AG04449 (cell line): Measurements from ENCODE around the gene ACTN3.
"Not testable (repeated sequence)": the region's sequence is repeated elsewhere in the genome, so short reads cannot be mapped to it uniquely, and the experiment has no call there.

Source experiments
- CTCF ChIA-PET: fragments of 350-600 bp; formaldehyde crosslinking; extraction: SDS; loops from one replicate; lab custom pipeline; 2021; ENCODE audit warnings: antibody characterized with exemption; lab: Yijun Ruan, JAX
- POLR2A ChIA-PET: fragments of 400-600, 350-600 bp; formaldehyde crosslinking; extraction: SDS; loops from one replicate; lab custom pipeline; 2020; ENCODE audit warnings: antibody characterized with exemption, inconsistent platforms; lab: Yijun Ruan, JAX
- DNase-seq: peaks from one replicate; pipeline ENCODE4 v3.0.0-alpha.2; 2010; ENCODE audit warnings: low read depth, low spot score
- H3K4me3 ChIP-seq: 2 replicates; pipeline ENCODE4 v1.5.1; 2011; ENCODE audit warnings: low read depth, mild to moderate bottlenecking, control low read depth, low read length
- TF ChIP-seq, protein P1 (sequence below): IDR thresholded peaks from one replicate; pipeline ENCODE4 v1.5.1; 2011; ENCODE audit warnings: mild to moderate bottlenecking, moderate library complexity, low read length, control low read depth, inconsistent platforms; ENCODE audit not compliant: insufficient read depth; ENCODE audit errors: missing control alignments

The ACTN3 gene

DNA sequence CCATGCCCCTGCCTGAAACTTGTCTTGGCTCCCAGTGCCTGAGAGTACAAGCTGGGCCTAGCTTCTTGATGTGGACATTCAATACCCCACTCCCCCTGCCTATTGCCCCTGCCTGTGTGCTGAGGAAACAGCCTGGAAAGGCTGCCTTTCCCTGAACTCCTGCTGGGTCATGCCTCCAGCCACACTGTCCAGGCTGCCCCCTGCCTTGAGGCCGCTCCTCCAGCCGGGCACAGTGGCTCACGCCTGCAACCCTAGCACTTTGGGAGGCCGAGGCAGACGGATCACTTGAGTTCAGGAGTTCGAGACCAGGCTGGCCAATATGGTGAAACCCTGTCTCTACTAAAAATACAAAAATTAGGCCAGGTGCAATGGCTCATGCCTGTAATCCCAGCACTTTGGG, 56.4 kb downstream of the ACTN3 start:
- POLR2A ChIA-PET: interaction anchor here (1.0 to 1.2 kb wide), 3 partner anchors 13 to 72 kb away, joined by 3 to 6 read pairs (median 3); partner anchors contain the start of gene RBM14
- CTCF ChIA-PET: interaction anchor here (1.0 to 1.2 kb wide), 2 partner anchors 11 to 34 kb away, joined by 3 to 7 read pairs; partner anchors contain the start of gene CCDC87
- TF ChIP-seq, protein P1, sequence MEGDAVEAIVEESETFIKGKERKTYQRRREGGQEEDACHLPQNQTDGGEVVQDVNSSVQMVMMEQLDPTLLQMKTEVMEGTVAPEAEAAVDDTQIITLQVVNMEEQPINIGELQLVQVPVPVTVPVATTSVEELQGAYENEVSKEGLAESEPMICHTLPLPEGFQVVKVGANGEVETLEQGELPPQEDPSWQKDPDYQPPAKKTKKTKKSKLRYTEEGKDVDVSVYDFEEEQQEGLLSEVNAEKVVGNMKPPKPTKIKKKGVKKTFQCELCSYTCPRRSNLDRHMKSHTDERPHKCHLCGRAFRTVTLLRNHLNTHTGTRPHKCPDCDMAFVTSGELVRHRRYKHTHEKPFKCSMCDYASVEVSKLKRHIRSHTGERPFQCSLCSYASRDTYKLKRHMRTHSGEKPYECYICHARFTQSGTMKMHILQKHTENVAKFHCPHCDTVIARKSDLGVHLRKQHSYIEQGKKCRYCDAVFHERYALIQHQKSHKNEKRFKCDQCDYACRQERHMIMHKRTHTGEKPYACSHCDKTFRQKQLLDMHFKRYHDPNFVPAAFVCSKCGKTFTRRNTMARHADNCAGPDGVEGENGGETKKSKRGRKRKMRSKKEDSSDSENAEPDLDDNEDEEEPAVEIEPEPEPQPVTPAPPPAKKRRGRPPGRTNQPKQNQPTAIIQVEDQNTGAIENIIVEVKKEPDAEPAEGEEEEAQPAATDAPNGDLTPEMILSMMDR: no peak
- no peak overlapping the region for H3K4me3 ChIP-seq
- no peak for DNase-seq

DNA sequence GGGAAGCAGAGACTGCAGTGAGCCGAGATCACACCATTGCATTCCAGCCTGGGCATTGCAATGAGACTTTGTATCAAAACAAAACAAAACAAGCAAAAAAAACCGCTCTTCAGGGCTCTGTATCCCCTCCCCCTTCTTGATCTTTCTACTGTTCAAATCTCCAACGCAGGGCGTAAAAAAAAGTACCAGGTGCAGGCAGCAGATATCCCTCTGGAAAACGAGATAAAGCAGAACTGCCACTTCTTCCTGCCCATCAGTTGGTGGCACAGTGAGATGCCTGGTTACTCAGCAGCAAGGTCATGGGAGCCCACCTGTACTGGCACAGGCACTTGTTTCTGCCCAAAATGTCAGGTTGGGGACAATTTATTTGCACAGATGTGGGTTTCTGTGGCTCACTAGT, 57.5 kb downstream of the ACTN3 start:
- no peak overlapping the region for H3K4me3 ChIP-seq
- POLR2A ChIA-PET: interaction anchor here (1.3 kb wide), 1 partner anchor 12 kb away, joined by 4 read pairs; the partner anchor contains the start of gene RBM14
- TF ChIP-seq, protein P1: no peak
- DNase-seq: no peak
- CTCF ChIA-PET: no interaction called here

DNA sequence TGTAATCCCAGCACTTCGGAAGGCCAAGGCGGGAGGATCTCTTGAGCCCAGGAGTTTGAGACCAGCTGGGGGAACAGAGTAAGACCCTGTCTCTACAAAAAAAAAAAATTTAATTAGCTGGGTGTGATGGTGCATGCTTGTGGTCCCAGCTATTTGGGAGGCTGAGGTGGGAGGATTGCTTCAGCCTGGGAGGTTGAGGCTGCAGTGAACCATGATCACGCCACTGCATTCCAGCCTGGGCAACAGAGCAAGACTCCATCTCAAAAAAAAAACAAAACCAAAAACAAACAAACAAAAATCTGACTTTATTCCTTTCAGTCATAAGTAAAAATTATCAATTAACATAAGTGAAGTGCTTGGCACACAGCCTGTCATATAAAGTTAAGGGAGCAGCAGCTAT, 59.9 kb downstream of the ACTN3 start:
- DNase-seq, H3K4me3 ChIP-seq: not testable (repeated sequence)
- CTCF ChIA-PET: interaction anchor here (0.6 to 1.2 kb wide), 3 partner anchors 14 to 123 kb away, joined by 3 to 6 read pairs (median 4); partner anchors contain the start of gene CCDC87
- POLR2A ChIA-PET: interaction anchor here (1.7 kb wide), 1 partner anchor 10 kb away, joined by 10 read pairs; the partner anchor contains the start of gene RBM14

DNA sequence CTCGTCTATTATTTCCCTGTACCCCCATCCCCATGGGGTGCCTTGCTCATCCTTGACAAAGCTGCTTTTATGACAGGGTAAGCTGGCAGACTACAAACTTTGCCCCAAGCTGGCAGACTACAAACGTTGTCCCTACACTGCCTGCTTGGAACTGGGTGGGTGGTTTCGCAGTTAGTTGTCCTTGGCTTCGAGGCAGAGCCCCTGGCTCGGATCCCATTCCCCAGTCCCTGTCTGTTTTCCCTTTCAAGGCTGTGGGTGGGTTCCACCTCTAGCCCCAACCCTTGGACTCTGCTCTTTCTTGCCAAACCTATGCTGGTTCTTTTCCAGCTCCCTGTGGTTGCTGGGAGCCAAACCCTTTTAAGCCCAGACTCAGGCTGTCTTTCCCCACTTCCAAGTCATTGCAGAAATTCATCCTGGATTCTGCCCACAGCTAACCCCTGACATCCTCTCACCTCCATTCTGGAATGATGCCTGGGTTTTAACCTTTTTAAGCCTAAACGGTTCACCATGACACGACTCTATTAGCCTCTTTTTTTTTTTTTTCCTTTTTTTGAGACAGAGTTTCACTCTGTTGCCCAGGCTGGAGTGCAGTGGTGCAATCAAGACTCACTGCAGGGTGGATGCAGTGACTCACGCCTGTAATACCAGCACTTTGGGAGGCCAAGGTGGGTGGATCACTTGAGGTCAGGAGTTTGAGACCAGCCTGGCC, 60.6 kb downstream of the ACTN3 start:
- CTCF ChIA-PET: interaction anchor here (0.8 to 1.4 kb wide), 4 partner anchors 9 to 71 kb away, joined by 4 to 6 read pairs (median 4); partner anchors contain the start of genes CCDC87 and RBM4B

DNA sequence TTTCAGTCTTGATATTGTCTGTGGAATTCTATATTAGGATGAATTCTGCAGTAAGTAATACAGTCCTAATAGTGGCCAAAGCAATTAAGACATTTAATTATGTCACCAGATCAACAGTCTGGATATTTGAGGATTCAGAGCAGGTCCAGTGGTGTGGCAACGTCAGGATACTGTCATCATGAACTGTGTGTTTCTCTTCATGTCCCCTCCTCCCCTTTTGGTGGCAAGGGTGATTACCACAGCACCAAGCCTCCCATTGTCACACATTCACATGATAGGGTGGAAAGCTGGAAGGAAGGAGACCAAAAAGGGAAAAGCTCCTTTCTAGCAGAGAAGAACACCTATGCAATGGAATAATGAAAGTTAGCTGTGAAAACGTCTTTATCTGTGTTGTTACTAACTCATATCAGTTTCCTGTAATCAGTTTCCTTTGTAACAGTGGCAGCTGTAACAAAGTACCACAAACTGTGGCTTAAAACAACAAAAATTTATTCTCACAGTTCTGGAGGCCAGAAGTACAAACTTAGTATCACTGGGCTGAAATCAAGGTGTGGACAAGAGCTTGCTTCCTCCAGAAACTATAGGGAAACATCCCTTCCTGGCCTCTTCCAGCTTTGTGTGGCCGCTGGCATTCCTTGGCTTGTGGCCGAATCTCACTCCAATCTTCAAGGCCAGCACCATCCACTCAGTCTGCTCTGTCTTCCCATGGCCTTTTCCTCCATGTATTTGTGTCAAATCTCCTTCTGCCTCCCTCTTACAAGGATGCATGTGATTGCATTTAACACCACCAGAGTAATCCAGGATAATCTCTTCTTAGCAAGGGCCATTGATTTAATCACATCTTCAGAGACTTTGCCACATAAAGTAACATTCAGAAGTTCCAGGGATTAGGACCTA, 63.3 kb downstream of the ACTN3 start:
- ChIA-PET POLR2A (no interaction called here), CTCF (no interaction called here)
- TF ChIP-seq, protein P1: no peak
- H3K4me3 ChIP-seq: no peak overlapping the region
- DNase-seq: no peak

More for the DNA sequence above, 60.6 kb downstream of the ACTN3 start:
- H3K4me3 ChIP-seq: no peak overlapping the region
- DNase-seq: no peak
- TF ChIP-seq, protein P1: no peak
- POLR2A ChIA-PET: interaction anchor here (0.6 to 1.7 kb wide), 2 partner anchors 9 to 91 kb away, joined by 5 to 10 read pairs; partner anchors contain the start of gene RBM14

DNA sequence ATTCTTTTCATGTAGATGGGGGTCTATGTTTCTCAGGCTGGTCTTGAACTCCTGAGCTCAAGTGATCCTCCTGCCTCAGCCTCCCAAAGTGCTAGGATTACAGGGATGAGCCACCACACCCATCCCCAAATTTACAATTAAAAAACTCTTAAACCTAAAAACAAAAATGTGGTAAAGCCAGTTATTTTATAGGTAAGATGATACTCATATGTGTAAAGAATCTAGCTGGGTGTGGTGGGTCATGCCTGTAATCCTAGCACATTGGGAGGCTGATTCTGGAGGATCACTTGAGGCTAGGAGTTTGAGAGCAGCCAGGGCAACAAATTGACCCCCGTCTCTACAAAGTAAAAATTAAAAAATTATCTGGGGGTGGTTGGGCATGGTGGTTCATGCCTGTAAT, 65.8 kb downstream of the ACTN3 start:
- DNase-seq: no peak
- H3K4me3 ChIP-seq: no peak overlapping the region
- ChIA-PET CTCF (interaction anchor here (0.9 to 2.1 kb wide), 3 partner anchors 10 to 20 kb away, joined by 3 to 7 read pairs (median 3); partner anchors contain the start of genes CCDC87 and CCS), POLR2A (interaction anchor here (1.1 kb wide), 1 partner anchor 26 kb away, joined by 3 read pairs; the partner anchor contains the start of gene RBM4)
- TF ChIP-seq, protein P1: no peak
